K562 (cell line): ENCODE results near the gene ZNF366. TPM values are rescaled to one million over a fixed set of nuclear protein-coding genes. Genes with fewer than 3 reads are reported as not detected.
A peak's percentile ranks its signal among the peaks of the same experiment; 100 is the strongest.

Experiments
- CXXC5 ChIP-seq: fragments of 250-450 bp; sonication (Bioruptor Pico); IDR thresholded peaks from 2 replicates; pipeline ENCODE4 v1.8.0; 2022; ENCODE audit warnings: inconsistent platforms, mild to moderate bottlenecking, moderate library complexity
- E2F5 ChIP-seq: sonication (generic); formaldehyde crosslinking; IDR thresholded peaks from 2 replicates; pipeline ENCODE4 v1.8.0; 2022; ENCODE audit warnings: mild to moderate bottlenecking, missing genetic modification reagents
- HES1 ChIP-seq: fragments of 450-650 bp; IDR thresholded peaks from 2 replicates; pipeline ENCODE4 v1.6.1; 2016; ENCODE audit warnings: low read depth, mild to moderate bottlenecking, moderate library complexity
- HINFP ChIP-seq: fragments of 450-650 bp; conservative IDR thresholded peaks from 2 replicates; pipeline ENCODE4 v1.6.1; 2016; ENCODE audit warnings: missing genetic modification characterization, low read depth, mild to moderate bottlenecking, control low read depth, missing compliant biosample characterization
- ID3 ChIP-seq, 2 experiments: fragments of 250-450 bp in 1 of 2; fragments of 450-650 bp in 1 of 2; sonication (Bioruptor Pico) in 1 of 2; IDR thresholded peaks; 2 replicates each; pipeline versions ENCODE4 v1.6.1 to v1.8.0; 2016 to 2021; ENCODE audit warnings: mild to moderate bottlenecking in 2 of 2, moderate library complexity in 2 of 2, missing compliant biosample characterization in 1 of 2, missing genetic modification characterization in 1 of 2
- KAT8 ChIP-seq: fragments of 450-650 bp; IDR thresholded peaks from 2 replicates; pipeline ENCODE4 v1.6.1; 2016; ENCODE audit warnings: low read depth, mild to moderate bottlenecking
- RBM25 ChIP-seq: fragments of 200-400 bp; formaldehyde crosslinking; IDR thresholded peaks from 2 replicates; pipeline ENCODE4 v1.6.1; 2018; ENCODE audit warnings: low read length, low read depth, moderate library complexity; ENCODE audit not compliant: severe bottlenecking
- RBM39 ChIP-seq: fragments of 200-400 bp; formaldehyde crosslinking; optimal IDR thresholded peaks from 2 replicates; pipeline ENCODE3; 2018; ENCODE audit warnings: low read depth, low read length
- ZNF644 ChIP-seq: fragments of 200-800 bp; sonication (Bioruptor generic); IDR thresholded peaks from 2 replicates; pipeline ENCODE4 v1.6.1; 2016; ENCODE audit warnings: low read depth, missing genetic modification characterization, missing compliant biosample characterization
- polyA plus RNA-seq, 8 experiments: library from polyadenylated mRNA; depleted of rRNA in 4 of 8; stranded (reverse) in 5 of 8; unstranded in 3 of 8; fragments of >200 nt; fragmentation: Nextera tagmentation in 2 of 8; fragmentation: Illumina TruSeq in 1 of 8; extraction: Ambion mirVana in 2 of 8; extraction: Trizol in 1 of 8; gene quantifications; 2 replicates each; pipeline versions ENCODE4 v1.2.1 to v1.2.3, GENCODE V29; 2011 to 2014; ENCODE audit warnings: inconsistent platforms in 1 of 8, missing spikeins in 1 of 8
- total RNA-seq, 7 experiments: library from RNA; depleted of rRNA in 6 of 7; stranded (reverse); fragments of >200 nt in 6 of 7; fragmentation: Illumina TruSeq in 2 of 7; extraction: Trizol in 2 of 7; gene quantifications; 2 replicates each; pipeline versions ENCODE4 v1.2.1 to v1.2.3, GENCODE V29; 2011 to 2021; ENCODE audit warnings: low replicate concordance in 1 of 7

Gene ZNF366
- total and polyA plus RNA-seq, 9 of the 15 experiments (the other 6 are each of a cell fraction or from before 2014, with no cell fraction given): not detected

GRCh38 chr5:72554897-72555296 is 47.7 kb upstream of the ZNF366 start (continued):
- TF ChIP-seq HINFP: no peak
- TF ChIP-seq ID3 (CRISPR knock-in tag; IDR thresholded peaks at IDR 0.05): no peak
- TF ChIP-seq ID3 (tag; IDR thresholded peaks at IDR 0.05): no peak
- no peak for TF ChIP-seq ZNF644 (tag)
- TF ChIP-seq HES1: no peak
- TF ChIP-seq RBM25: peak; percentile 98
- TF ChIP-seq RBM39: no peak
- TF ChIP-seq E2F5: no peak
- no peak for TF ChIP-seq KAT8
- no peak for TF ChIP-seq CXXC5 (CRISPR knock-in tag)
